Raji (cell line): ENCODE measurements around the gene SLC6A11.

ENCODE experiments used
- POLR2A ChIP-seq: IDR thresholded peaks from 2 replicates; pipeline ENCODE4 v1.6.1; 2011; ENCODE audit warnings: low read depth, low read length, control low read depth; ENCODE audit not compliant: insufficient read depth

Gene SLC6A11

DNA sequence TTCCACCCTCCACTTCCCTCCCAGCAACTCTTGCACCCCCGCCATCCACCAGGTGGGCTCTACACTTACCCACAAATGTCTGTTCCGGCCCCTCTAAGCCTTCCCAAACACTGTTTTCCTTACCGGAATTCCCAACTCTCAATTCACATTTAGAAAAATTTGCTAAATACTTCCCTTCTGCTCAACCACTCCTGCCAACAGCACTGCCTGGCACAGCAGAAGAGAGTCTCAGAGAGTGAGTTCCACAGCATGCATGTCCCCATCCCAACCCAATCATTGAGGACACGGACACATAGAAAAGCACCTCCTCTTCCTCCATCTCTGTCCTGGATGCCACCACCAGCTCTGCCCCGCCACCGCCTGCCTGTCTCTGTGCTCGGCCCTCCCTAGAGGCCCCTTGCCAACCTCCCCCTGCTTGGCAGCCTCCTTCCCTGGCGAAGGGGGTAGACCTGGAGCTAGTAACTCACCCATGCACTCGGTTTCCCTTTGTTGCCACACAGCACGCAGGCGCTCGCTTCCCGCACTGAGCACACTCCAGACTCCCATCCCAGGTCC lies 110.3 kb downstream of the SLC6A11 start:
- no peak for TF ChIP-seq POLR2A

DNA sequence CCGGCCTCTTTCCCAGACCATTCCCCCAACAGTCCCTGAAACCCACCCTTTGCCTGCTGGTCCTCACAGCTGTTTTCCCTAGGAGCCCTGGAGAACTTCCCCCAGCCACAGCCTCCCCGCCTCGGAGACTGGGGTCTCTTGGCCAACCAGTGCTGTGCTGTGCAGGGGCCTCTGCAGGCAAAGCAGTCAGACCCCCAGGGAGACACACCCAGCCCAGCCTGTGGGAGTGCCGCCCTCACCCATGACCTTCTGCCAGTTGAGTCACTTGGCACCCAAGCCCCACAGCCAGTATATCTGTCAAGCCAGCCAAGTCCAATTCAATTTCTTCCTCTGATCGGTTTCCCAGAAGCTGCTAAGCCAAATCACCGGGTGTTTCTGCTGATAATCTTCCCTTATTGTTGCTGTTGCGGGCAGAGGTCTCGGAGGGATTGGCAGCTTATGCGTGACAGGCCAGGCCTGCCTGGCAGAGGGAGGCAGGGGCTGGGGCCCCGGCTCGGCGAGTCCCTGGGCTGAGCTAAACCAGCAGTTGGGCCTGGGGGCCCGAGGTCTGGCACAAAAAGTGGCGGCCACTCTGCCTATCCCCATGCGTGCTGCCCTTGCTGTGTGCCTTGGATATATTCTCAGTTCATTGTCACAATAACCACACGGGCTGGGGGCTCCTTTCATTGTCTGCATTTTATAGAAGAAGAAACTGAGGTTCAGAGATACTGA lies 110.9 kb downstream of the SLC6A11 start:
- no peak for TF ChIP-seq POLR2A

DNA sequence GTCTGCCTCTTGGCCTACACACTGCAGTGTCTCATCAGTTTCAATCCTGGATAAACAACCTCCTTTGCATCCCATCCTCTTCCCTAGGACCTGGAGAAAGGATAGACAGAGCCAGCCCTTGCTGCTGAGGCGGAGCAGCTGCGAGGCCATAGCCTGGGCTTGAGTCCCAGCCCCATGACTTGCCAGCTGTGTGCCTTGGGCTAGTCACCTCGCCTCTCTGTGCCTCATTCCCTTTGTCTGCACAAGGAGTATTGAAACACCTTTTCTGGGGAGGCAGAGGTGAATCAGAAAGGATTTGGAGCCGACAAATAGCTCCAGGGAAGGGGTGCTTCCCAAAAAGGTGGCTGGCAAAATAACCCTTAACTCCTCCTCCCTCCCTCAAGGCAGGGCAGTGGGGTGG lies 111.5 kb downstream of the SLC6A11 start:
- TF ChIP-seq POLR2A: no peak

DNA sequence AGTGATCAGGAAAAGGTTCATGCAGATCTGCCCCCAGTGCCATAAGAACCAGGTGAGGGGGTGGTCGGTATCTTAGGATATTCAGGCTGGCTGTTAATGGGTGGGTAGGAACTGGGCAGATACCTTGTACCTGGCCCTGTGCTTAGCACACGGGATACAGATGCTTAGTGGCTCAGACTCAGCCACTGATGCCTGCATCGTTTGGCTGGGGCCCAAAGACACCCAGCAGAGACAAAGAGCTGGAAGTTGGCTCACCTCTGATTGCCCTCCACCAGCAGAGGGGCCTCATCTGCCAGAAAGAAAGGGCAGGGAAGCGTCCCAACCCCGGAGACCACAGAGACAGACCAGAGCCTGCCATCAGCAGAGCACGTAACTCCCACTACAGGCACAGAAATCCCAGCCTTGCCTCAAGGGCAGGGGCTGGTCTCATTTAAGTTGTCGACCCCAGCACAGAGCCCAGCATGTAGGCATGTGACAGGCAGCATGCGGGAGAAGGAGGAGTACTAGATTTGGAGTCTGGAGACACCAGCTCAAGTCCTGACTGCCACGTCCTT lies 112.5 kb downstream of the SLC6A11 start:
- TF ChIP-seq POLR2A: no peak

DNA sequence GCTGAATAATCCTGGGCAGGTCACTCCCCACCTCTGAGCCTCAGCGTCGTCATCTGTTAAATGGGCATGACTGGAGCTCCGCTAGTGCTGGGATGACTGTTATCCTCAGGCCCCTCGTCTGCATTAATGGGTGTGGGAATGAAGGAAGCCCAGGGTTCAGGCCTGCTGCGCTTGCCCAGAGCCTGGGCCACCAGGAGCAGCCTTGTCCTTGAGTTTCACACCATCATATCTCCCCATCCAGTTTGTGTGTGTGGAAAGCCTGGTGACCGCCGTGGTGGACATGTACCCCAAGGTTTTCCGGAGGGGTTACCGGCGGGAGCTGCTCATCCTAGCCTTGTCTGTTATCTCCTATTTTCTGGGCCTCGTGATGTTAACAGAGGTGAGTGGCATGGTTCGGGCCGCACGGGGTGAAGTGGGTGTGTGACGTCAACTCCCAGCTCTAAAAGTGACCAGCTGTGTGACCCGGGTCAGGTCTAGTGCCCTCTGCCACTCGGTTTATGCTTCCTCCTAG lies 113.0 kb downstream of the SLC6A11 start:
- TF ChIP-seq POLR2A: no peak

DNA sequence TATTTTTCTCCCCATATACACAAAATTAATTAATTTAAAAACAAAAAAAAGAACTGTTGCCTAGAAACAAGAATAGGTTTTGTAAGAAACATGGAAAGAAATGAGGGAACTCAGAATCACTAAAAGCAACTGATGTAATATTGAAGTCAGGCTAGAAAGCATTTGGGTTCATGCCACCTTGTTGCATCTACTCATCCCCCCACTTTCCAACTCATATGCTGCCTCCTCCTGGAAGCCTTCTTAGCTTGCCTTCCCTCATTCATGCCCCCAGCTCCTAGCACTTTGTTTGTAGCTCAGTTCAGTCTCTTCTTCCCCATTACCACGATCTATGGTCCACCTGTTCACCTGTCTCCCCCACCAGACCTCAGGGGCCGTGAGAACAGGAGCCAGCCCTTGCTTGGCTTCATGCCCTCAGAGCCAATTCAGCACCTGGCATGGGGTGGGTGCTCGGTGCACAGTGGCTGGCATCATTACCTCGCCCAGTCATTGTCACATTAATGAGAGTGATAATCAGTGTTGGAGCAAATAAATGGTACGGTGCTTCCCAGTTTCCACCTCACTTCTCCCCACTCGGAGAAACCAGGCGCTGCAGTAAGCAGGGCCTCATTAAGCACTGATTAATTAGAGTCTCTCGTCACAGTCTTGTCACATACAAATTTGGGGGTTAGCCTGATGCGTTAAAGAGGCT lies 114.1 kb downstream of the SLC6A11 start:
- no peak for TF ChIP-seq POLR2A

DNA sequence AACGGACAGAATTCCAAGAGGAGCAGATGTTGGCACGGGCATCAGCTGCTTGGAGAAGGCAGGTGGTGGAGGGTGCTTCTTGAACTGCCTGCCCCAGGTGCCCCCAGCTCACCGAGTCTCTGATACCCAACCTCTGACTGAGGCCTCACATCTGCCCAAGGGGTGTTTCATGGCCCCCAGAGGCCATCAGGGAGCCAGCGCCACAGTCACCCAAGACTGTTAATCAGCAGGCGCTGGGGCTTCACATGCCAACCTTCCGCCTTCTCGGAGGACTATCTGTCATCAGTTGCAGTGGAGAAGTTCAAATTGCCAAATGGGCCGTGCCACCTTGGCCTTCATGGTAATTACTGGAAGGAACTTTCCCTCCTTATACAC lies 114.6 kb downstream of the SLC6A11 start:
- no peak for TF ChIP-seq POLR2A

DNA sequence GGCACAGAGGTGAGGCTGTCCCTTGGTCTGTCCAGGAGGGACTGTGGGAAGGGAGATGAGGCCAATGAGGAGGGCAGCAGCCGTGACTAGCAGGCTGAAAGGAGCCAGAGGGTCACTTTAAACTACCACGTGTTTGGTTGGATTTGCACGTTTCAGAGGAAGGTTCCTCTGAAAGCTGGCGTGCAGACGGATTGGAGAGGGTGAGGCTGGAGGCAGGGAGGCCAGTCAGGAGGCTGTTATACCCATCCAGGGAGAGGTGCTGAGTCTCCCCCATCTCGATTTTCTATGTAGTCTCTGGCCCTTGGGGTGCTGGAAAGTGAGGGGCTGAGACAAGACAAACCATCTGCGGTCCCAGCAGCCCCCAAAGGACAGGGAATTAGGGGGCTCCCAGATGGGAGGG lies 116.6 kb downstream of the SLC6A11 start:
- TF ChIP-seq POLR2A: no peak

DNA sequence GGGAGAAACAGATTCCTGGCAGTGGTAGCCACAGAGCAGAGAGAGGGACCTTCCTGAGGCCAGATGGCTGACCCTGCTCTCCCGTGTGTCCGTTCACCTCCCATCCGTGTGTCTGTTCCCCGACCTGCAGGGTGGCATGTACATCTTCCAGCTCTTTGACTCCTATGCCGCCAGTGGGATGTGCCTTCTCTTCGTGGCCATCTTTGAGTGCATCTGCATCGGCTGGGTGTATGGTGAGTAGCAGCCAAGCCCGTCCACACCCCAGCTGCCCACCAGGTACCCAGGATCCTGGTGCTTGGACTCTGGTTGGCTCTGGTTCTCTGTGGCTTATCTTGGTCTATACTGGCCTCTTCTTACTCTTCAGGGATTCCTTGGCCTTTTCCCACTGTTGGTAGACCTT lies 117.0 kb downstream of the SLC6A11 start:
- TF ChIP-seq POLR2A: no peak

DNA sequence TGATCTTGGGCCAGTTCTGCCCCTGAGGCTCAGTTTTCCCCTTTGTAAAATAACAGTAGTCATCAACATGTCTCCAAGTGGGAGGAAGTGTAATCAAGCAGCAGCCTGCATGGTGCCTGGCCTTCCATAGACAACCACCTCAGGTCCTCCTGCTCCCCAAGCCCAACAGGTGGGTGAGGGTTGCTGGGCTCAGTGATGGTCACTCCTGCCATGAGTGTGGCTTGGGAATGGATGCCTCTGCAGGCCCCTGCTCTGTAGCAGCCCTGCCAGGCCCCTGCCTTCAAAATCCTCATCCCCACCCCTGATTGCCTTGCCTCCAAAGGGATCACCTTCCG lies 117.4 kb downstream of the SLC6A11 start:
- TF ChIP-seq POLR2A: no peak

DNA sequence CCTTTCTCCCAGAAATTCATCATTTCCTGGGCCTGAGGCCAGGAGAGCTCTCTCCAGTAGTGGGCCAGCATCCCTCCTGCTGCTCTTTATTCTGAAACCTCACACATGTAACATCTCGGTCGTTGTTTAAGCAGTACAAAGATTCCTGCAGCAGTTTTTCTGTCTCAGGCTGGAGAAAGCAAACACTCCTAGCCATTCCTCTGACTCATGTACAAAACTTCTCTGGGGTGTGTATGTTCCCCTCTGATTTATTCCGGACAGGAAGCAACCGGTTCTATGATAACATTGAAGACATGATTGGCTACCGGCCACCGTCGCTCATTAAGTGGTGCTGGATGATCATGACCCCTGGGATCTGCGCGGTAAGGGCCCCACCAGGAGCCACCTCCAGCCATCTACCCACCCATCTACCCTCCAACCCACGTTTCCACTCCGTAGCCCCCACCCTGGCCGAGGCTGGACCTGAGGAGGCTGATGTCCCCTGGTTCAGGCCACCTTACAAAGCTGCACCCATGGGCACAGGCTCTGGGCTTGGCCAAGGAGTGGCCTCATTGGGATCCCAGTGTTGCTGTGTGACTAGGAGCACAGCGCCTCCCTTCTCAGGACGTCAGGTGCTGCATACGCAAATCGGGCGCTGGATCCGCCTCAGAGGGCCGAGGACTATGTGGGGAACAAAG lies 117.9 kb downstream of the SLC6A11 start:
- TF ChIP-seq POLR2A: no peak

DNA sequence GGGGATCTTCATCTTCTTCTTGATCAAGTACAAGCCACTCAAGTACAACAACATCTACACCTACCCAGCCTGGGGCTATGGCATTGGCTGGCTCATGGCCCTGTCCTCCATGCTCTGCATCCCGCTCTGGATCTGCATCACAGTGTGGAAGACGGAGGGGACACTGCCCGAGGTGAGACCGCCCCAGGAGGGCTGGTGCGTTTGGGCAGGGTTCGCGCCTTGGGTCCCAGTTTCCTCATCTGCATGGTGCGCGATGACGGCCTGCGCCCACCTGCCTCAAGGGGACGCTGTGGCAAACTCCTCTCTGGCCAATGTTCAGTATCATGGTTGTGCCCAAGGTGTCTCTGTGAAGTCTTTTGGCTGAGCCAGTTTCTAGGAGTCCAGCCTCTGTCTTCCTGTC lies 119.0 kb downstream of the SLC6A11 start:
- TF ChIP-seq POLR2A: no peak

DNA sequence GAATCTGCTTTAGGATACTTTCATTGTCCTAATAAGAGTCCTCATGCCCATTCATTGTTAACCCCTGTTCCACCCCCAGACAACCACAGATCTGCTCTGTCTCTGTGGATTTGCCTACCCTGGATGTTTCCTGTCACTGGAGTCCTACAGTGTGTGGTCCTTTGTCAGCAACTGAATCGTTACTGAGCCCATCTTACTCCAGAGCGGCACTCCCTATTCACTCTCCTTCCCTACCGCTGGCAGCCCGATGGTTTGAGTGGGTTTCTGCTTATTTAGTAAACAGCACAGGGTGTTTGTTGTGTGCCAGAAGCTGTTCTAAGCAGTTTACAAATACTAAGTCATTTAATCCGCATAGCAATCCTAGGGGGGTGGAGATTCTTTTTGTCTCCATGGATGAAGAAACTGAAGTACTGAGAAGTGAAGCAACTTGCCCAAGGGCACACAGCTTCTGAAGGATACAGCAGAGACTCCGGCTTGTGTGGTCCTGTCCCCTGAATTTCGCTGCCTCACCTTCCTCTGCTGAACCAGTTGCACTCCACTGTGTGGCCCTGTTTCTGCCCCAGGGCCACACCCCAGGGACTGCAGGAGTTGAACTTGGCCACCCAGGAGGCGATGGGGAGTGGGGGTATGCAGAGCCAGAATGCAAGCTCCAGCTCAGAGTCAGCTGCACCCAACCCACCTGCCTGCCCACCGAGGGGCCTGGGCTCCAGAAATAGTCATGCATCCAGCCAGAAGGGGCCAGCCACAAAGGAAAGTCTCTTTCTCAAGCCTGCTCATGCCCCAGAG lies 120.0 kb downstream of the SLC6A11 start:
- no peak for TF ChIP-seq POLR2A

DNA sequence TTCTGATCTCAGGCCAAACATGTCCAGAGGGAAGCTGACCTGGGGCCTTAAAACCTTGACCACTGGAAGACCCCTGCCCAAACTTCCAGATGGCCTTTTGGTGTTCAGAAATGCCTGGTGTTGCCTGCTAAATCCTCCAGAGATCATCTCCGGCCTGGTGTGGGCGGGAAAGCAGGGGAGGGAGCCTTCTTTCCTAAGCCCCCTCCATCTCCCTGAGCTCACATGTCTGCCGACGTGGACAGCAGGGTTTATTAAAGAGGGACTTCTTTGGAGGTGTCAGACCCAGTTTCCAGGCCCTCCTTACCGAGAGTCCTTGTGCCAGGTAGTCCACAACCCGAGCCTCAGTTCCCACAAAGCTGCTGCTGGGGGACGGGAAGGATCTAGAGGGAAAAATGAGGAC lies 120.7 kb downstream of the SLC6A11 start:
- TF ChIP-seq POLR2A: no peak

DNA sequence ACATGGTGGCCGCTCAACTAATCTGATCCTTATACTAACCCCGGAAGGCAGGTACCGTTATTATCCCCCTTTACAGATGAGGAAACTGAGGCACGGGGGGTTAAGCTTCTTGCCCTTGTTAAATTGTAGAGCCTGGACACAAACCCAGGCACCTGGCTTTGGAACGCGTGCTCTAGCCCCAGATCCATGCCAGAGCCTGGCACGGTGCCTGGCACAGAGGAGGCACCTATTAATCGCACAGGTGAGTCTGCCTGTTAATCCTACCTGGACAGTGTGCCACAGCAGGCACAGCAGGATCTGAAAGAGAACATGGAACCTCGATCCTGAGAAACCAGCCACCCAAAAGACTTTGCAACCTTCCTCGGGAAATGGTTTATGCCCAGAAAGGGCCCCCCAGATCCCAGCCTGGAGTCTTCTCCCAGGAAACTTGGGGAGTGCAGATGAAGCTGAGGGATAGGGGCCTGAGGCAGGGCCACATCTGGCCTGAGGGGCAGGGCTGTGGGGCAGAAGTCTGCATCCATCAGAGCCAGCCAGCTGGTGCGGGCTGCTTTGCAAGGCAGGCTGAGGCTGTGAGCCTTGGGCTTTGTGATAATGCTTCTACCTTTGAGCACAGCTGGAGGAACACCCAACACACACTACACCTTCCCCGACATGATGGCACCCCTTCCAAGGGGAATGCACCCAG lies 121.3 kb downstream of the SLC6A11 start:
- TF ChIP-seq POLR2A: no peak

DNA sequence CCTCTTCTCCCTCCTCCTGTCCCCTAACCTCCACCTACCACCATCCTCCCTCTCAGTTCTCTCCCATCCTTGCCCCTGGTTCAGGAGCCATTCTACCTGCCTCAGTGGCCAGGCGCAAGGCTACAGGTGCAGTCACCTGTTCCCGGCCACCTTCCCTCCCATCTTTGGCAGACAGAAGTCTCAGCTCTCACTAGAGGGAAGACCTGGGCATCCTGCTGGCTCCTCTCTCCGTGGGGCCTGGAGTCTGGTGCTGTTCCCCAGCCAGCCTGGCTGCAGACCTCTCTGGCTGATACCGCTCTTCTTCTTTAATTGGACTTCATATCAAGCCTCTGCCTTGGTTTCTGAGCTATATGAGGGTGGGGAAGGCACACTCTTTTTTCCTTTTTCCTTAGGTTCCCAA lies 123.5 kb downstream of the SLC6A11 start:
- TF ChIP-seq POLR2A: no peak
